ENCODE data around the gene EXTL1. TPM values are rescaled to one million over a fixed set of nuclear protein-coding genes. Genes with fewer than 3 reads are reported as not detected.

The EXTL1 gene
- total and polyA plus RNA-seq, 2 of the 4 experiments (the other 2 are of a cell fraction): 0.90 to 5.2 TPM

GRCh38 chr1:26079960-26080814, 58.6 kb downstream of the EXTL1 start (continued):
- no peak for TF ChIP-seq RFX5 (IDR thresholded peaks at IDR 0.05; ENCODE audit: low read depth, low read length)
- TF ChIP-seq RAD21 (IDR thresholded peaks at IDR 0.05; ENCODE audit: low read length): no peak

- POLR2A ChIA-PET (ENCODE audit: unreplicated experiment): interaction anchor here (0.6 kb wide), 1 partner anchor 262 kb away, joined by 3 read pairs; the partner anchor contains the start of gene MTFR1L
Measured at GRCh38 chr1:26081267-26082019, 59.9 kb downstream of the EXTL1 start.

More at GRCh38 chr1:26081267-26082019, 59.9 kb downstream of the EXTL1 start:
- Histone ChIP-seq H3K4ac (ENCODE audit: low read depth, low read length) (no peak overlapping the region), H3K9ac (ENCODE audit: low read depth, low read length) (no peak overlapping the region), H2BK5ac (ENCODE audit: low read depth, low read length, poor library complexity, severe bottlenecking) (no peak overlapping the region), H3K9me1 (ENCODE audit: insufficient read depth, low read length) (no peaks in the 10 kb centered on the region), H2BK20ac (ENCODE audit: low read depth, low read length) (no peak overlapping the region), H3K14ac (replicated peaks; ENCODE audit: low read depth, low read length) (no peak overlapping the region), H3K56ac (ENCODE audit: extremely low read depth, insufficient read depth, low read length) (no peak overlapping the region), H3K36me3 (ENCODE audit: control insufficient read depth, insufficient read depth, low read length) (no peaks in the 10 kb centered on the region), H3K4me2 (ENCODE audit: low read depth, low read length) (no peak overlapping the region), H3K4me3 (ENCODE audit: insufficient read depth, low read depth, low read length) (no peak overlapping the region), H2AK9ac (replicated peaks; ENCODE audit: low read depth, low read length, poor library complexity) (no peak overlapping the region), H4K8ac (ENCODE audit: low read depth in 2 of 2, low read length in 2 of 2) (no peak overlapping the region), H2AK5ac (ENCODE audit: low read depth, low read length) (no peak overlapping the region), H2BK120ac (ENCODE audit: low read depth, low read length) (no peak overlapping the region), H3K18ac (ENCODE audit: low read depth, low read length) (no peak overlapping the region), H3K23ac (ENCODE audit: low read depth, low read length) (no peak overlapping the region), H3K4me1 (ENCODE audit: control insufficient read depth, insufficient read depth, low read length) (peaks cover 1% of the 10 kb centered on the region; the same call in 1 of the 2 replicates), H2AFZ (replicated peaks; ENCODE audit: low read length, poor library complexity) (no peak overlapping the region), H2BK15ac (ENCODE audit: low read depth, low read length) (no peak overlapping the region), H3K9me3 (ENCODE audit: control insufficient read depth, insufficient read depth, low read length) (peaks cover 2% of the 10 kb centered on the region; the same call in 1 of the 2 replicates), H4K20me1 (ENCODE audit: insufficient read depth, low read length) (no peaks in the 10 kb centered on the region), H3K79me1 (ENCODE audit: low read depth in 1 of 2, low read length in 2 of 2) (no peaks in the 10 kb centered on the region), H4K91ac (ENCODE audit: insufficient read depth, low read depth, low read length) (no peak overlapping the region), H4K5ac (ENCODE audit: low read depth, low read length) (no peak overlapping the region), H3K27me3 (ENCODE audit: control insufficient read depth, insufficient read depth, low read length) (peaks cover 41% of the 10 kb centered on the region), H3K27ac (ENCODE audit: insufficient read depth, low read length) (no peak overlapping the region)
- in situ Hi-C loops (cut with MboI; ENCODE audit: low sequenced_read_pairs) (no loop called here), intact Hi-C loops (cut with micrococcal nuclease) (no loop called here), dilution Hi-C loops (cut with HindIII; ENCODE audit: low sequenced_read_pairs, unreplicated experiment) (no loop called here)
- WGBS, 2 experiments (ENCODE audit: extremely low coverage in 2 of 2, insufficient read length in 1 of 2): 40% methylated on average over 1 of the region's 8 CpGs; no CpG with 5 or more reads in 1 of the 2 experiments
- no peak for ATAC-seq (ENCODE audit: low read depth)
- CTCF ChIA-PET: no interaction called here
- TF ChIP-seq SMC3 (IDR thresholded peaks at IDR 0.05; ENCODE audit: low read depth, low read length) (no peak), CTCF (conservative IDR thresholded peaks at IDR 0.05; ENCODE audit: low read depth, low read length) (no peak)
- no TSS peak for BruUV-seq (replicated peaks)
- DNase-seq: no peak

Data from IMR-90 (cell line).